Uterus (tissue), 4 donors: Measurements from ENCODE around the gene RHAG. TPM values are rescaled to one million over a fixed set of nuclear protein-coding genes. Genes with fewer than 3 reads are reported as not detected.

ENCODE experiments used
- DNase-seq, 2 donors: peaks; one replicate each; pipeline ENCODE4 v3.0.0-alpha.2; 2019 to 2020
- H3K27ac ChIP-seq, 2 donors: fragments of 200-600 bp; sonication (generic); 1 replicate in 1 of 2; 2 replicates in 1 of 2; pipeline ENCODE4 v1.5.1; 2016 to 2018
- H3K27me3 ChIP-seq, 2 donors: fragments of 200-600 bp; sonication (generic); one replicate each; pipeline ENCODE4 v1.5.1; 2018 to 2019; ENCODE audit warnings: control low read depth in 1 of 2
- H3K36me3 ChIP-seq, 2 donors: fragments of 200-600 bp; sonication (generic); one replicate each; pipeline ENCODE4 v1.5.1; 2019; ENCODE audit warnings: control low read depth in 1 of 2
- H3K4me1 ChIP-seq, 2 donors: fragments of 200-600 bp; sonication (generic); one replicate each; pipeline ENCODE4 v1.5.1; 2018 to 2019; ENCODE audit warnings: control low read depth in 1 of 2
- H3K4me3 ChIP-seq, 2 donors: fragments of 200-600 bp; sonication (generic); 1 replicate in 1 of 2; 2 replicates in 1 of 2; pipeline ENCODE4 v1.5.1; 2018 to 2019; ENCODE audit warnings: mild to moderate bottlenecking in 1 of 2
- H3K9me3 ChIP-seq, 2 donors: fragments of 200-600 bp; sonication (generic); one replicate each; pipeline ENCODE4 v1.5.1; 2019; ENCODE audit warnings: control low read depth in 1 of 2
- CTCF ChIP-seq, 4 experiments: fragments of 200-600 bp in 2 of 4; fragments of 450-650 bp in 2 of 4; sonication (generic) in 2 of 4; IDR thresholded peaks; one replicate each; pipeline ENCODE4 v1.5.1; 2016 to 2019; ENCODE audit warnings: antibody characterized with exemption in 4 of 4, mild to moderate bottlenecking in 2 of 4, moderate library complexity in 1 of 4
- POLR2A ChIP-seq, 2 donors: fragments of 450-650 bp; IDR thresholded peaks; one replicate each; pipeline ENCODE4 v1.6.1; 2016; ENCODE audit warnings: antibody characterized with exemption in 2 of 2, mild to moderate bottlenecking in 1 of 2, moderate library complexity in 1 of 2
- intact Hi-C: fragments of 100-400 bp; cut with DNase I; formaldehyde crosslinking; loops from one replicate; pipeline ENCODE4 v1.15.1; 2023; ENCODE audit warnings: low total_unique reads
- total RNA-seq, 4 donors: library from RNA; depleted of rRNA in 3 of 4; stranded (reverse); fragments of >200 nt in 3 of 4; gene quantifications; one replicate each; pipeline versions ENCODE4 v1.1.0 to v1.2.4, GENCODE V29; 2014 to 2023
- donor health status: DM: yes; HTN: yes; CAD: no.

The RHAG gene
- total RNA-seq, 4 donors from 2014 or later = 3.2 TPM; not detected in 3

DNA sequence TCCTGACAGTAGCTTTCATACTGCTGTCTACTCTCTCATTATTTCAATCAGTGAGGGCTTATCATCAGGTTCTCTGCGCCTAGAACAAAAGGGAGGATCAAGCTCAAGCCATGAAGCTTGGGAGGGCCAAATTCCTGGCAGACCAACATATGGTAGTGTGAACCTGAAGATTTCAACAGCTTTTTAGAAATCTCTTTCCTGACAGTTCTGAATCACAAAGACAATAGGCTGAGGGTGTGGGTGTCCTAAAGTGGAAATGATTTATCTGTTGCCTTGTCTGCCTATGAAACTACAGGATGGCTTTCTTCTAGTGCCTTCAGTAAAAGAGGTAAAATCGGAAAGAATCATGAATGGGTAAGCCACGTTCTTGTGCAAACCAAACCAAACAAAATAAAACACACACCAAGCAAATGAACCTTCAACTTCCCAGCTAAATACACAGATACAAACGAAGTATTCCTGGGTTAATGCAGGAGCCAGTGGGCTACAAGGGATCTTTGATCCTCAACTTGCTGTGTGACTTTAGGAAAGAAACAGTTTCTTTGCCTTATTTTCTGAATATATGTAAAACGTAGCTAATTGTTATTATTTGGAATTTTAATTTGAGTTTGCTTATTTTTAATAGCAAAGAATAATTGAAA is 2.7 kb upstream of the RHAG start:
- no peak for DNase-seq
- H3K9me3 ChIP-seq = no peaks in the 10 kb centered on the region
- intact Hi-C loops = no loop called here
- H3K4me3 ChIP-seq = no peak overlapping the region
- H3K27ac ChIP-seq = no peak overlapping the region
- no peak for TF ChIP-seq CTCF (IDR thresholded peaks at IDR 0.05)
- no peak for TF ChIP-seq POLR2A (IDR thresholded peaks at IDR 0.05)
- H3K36me3 ChIP-seq = no peaks in the 10 kb centered on the region
- no peaks in the 10 kb centered on the region for H3K27me3 ChIP-seq
- no peaks in the 10 kb centered on the region for H3K4me1 ChIP-seq

DNA sequence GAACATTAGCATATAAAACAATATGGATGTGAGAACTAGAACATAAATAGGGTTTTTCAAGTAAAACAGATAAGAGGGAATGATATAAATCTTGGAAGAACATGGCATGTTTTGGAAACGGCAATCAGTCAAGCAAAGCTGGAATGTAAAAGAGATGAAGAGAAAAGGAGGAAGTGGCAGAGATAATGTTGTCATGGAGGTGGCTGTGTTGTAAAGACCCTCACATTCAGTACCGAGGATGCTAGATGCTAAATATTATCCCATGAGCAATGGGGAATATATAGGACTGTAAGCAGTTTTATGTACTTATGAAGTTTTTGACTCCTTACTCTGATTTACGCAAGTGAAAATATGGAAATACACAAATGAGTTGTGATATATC is 702 bp upstream of the RHAG start:
- no peak overlapping the region for H3K27ac ChIP-seq

GRCh38 chr6:49635978-49636712 is 494 bp downstream of the RHAG start:
- Histone ChIP-seq H3K4me1 (no peaks in the 10 kb centered on the region), H3K36me3 (no peaks in the 10 kb centered on the region), H3K9me3 (no peaks in the 10 kb centered on the region), H3K27me3 (no peaks in the 10 kb centered on the region), H3K27ac (no peak overlapping the region), H3K4me3 (no peak overlapping the region)
- no peak for TF ChIP-seq CTCF (IDR thresholded peaks at IDR 0.05)
- TF ChIP-seq POLR2A (IDR thresholded peaks at IDR 0.05) = no peak
- no peak for DNase-seq
- intact Hi-C loops = no loop called here

More for the DNA sequence above, 702 bp upstream of the RHAG start:
- intact Hi-C loops = no loop called here
- TF ChIP-seq POLR2A (IDR thresholded peaks at IDR 0.05) (no peak), CTCF (IDR thresholded peaks at IDR 0.05) (no peak)
- Histone ChIP-seq H3K4me1 (no peaks in the 10 kb centered on the region), H3K27me3 (no peaks in the 10 kb centered on the region), H3K9me3 (no peaks in the 10 kb centered on the region), H3K36me3 (no peaks in the 10 kb centered on the region), H3K4me3 (no peak overlapping the region)
- no peak for DNase-seq

DNA sequence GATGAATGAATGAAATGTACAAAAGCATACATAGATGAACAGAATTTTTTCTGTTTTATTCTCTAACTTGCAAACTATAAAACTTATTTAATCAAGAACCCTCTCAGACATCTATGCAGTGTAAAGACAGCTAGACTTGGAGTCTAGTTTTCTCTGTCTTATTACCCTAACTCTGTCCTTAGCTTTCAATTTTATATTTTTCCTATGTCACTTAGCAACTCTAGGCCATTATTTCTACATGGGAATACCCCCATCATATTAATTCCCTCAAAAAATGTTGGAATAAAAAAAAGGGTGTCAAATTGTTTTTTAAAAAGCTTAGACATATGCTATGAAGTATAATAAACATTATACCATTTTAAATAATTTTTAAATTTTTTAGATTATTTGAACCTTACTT is 1.2 kb downstream of the RHAG start:
- Histone ChIP-seq H3K27ac (no peak overlapping the region), H3K36me3 (no peaks in the 10 kb centered on the region), H3K27me3 (no peaks in the 10 kb centered on the region), H3K4me1 (no peaks in the 10 kb centered on the region), H3K4me3 (no peak overlapping the region), H3K9me3 (no peaks in the 10 kb centered on the region)
- intact Hi-C loops = no loop called here
- no peak for DNase-seq
- TF ChIP-seq CTCF (IDR thresholded peaks at IDR 0.05) (no peak), POLR2A (IDR thresholded peaks at IDR 0.05) (no peak)

DNA sequence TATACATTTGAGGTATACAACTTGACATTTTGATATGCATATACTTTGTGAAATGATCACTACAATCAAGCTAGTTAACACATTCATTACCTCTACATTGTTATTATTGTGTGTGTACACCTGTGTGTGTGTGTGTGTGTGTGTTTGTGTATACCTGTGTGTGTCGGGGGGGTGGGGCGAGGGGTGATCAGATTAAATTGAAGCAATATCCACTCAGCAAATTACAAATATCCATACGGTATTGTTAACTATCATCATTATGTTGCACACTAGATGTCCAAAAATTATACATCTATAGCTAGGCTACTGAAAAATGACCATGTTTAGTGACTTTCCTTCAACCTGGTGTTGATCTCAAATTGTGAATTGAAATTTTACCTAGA is 1.8 kb downstream of the RHAG start:
- no peak for TF ChIP-seq POLR2A (IDR thresholded peaks at IDR 0.05)
- TF ChIP-seq CTCF (IDR thresholded peaks at IDR 0.05) = no peak
- no peak for DNase-seq
- Histone ChIP-seq H3K27me3 (no peaks in the 10 kb centered on the region), H3K4me3 (no peak overlapping the region), H3K36me3 (no peaks in the 10 kb centered on the region), H3K27ac (no peak overlapping the region), H3K4me1 (no peaks in the 10 kb centered on the region), H3K9me3 (no peaks in the 10 kb centered on the region)
- intact Hi-C loops = no loop called here
